IMR-90 (cell line): ENCODE data around the gene MED23. TPM values are rescaled to one million over a fixed set of nuclear protein-coding genes. Genes with fewer than 3 reads are reported as not detected.

Experiments
- ATAC-seq: fragments of 200-7000 bp; cut with Tn5 transposase; 2 replicates; pipeline ENCODE4 v1.9.1; 2020; ENCODE audit warnings: low read depth, mild to moderate bottlenecking, moderate library complexity
- BruUV-seq: library from RNA; stranded (reverse); fragments of 400-500 nt; replicated peaks from 2 replicates; lab custom pipeline; 2021; lab: Mats Ljungman, UMichigan
- CTCF ChIA-PET: fragments of 300-600 bp; formaldehyde crosslinking; extraction: SDS; loops from one replicate; lab custom pipeline; 2021; ENCODE audit warnings: antibody characterized with exemption; lab: Yijun Ruan, JAX
- POLR2A ChIA-PET: fragments of 300-600 bp; sonication (Branson Sonifier 250); formaldehyde crosslinking; loops from one replicate; lab custom pipeline; 2022; ENCODE audit warnings: antibody characterized with exemption; ENCODE audit not compliant: unreplicated experiment; lab: Charles Lee
- DNase-seq: peaks from one replicate; pipeline ENCODE4 v3.0.0; 2013
- H2AFZ ChIP-seq: replicated peaks from 2 replicates; pipeline ENCODE3; 2013; ENCODE audit warnings: low read length, mild to moderate bottlenecking; ENCODE audit not compliant: poor library complexity
- H2AK5ac ChIP-seq: 2 replicates; pipeline ENCODE4 v1.6.1; 2013; ENCODE audit warnings: low read depth, low read length, inconsistent platforms
- H2AK9ac ChIP-seq: replicated peaks from 2 replicates; pipeline ENCODE3; 2013; ENCODE audit warnings: mild to moderate bottlenecking, low read depth, low read length, moderate library complexity; ENCODE audit not compliant: poor library complexity
- H2BK120ac ChIP-seq: 2 replicates; pipeline ENCODE4 v1.6.1; 2013; ENCODE audit warnings: low read depth, low read length, inconsistent platforms
- H2BK15ac ChIP-seq: 3 replicates; pipeline ENCODE4 v1.6.1; 2013; ENCODE audit warnings: low read depth, low read length, inconsistent platforms
- H2BK20ac ChIP-seq: 2 replicates; pipeline ENCODE4 v1.6.1; 2013; ENCODE audit warnings: low read depth, mild to moderate bottlenecking, inconsistent platforms, low read length, moderate library complexity
- H2BK5ac ChIP-seq: 2 replicates; pipeline ENCODE4 v1.6.1; 2013; ENCODE audit warnings: mild to moderate bottlenecking, low read depth, low read length, inconsistent platforms; ENCODE audit not compliant: poor library complexity, severe bottlenecking
- H3K14ac ChIP-seq: replicated peaks from 2 replicates; pipeline ENCODE4 v1.6.1; 2013; ENCODE audit warnings: low read depth, low read length, inconsistent platforms
- H3K18ac ChIP-seq: 2 replicates; pipeline ENCODE4 v1.6.1; 2013; ENCODE audit warnings: low read depth, low read length, control low read depth
- H3K23ac ChIP-seq: 2 replicates; pipeline ENCODE4 v1.6.1; 2013; ENCODE audit warnings: low read depth, low read length, inconsistent platforms
- H3K27ac ChIP-seq: 2 replicates; pipeline ENCODE4 v1.5.1; 2013; ENCODE audit warnings: mild to moderate bottlenecking, control low read depth, low read length; ENCODE audit not compliant: insufficient read depth
- H3K27me3 ChIP-seq: 2 replicates; pipeline ENCODE4 v1.6.1; 2013; ENCODE audit warnings: low read length; ENCODE audit not compliant: control insufficient read depth, insufficient read depth
- H3K36me3 ChIP-seq: 2 replicates; pipeline ENCODE4 v1.6.1; 2013; ENCODE audit warnings: low read length, mixed read lengths; ENCODE audit not compliant: control insufficient read depth, insufficient read depth
- H3K4ac ChIP-seq: 2 replicates; pipeline ENCODE4 v1.6.1; 2013; ENCODE audit warnings: low read depth, low read length, inconsistent platforms
- H3K4me1 ChIP-seq: 2 replicates; pipeline ENCODE4 v1.6.1; 2013; ENCODE audit warnings: low read length, mixed read lengths; ENCODE audit not compliant: control insufficient read depth, insufficient read depth
- H3K4me2 ChIP-seq: 2 replicates; pipeline ENCODE4 v1.6.1; 2013; ENCODE audit warnings: low read depth, mild to moderate bottlenecking, control low read depth, low read length, moderate library complexity
- H3K4me3 ChIP-seq: 2 replicates; pipeline ENCODE4 v1.5.1; 2013; ENCODE audit warnings: low read depth, mild to moderate bottlenecking, control low read depth, low read length, moderate library complexity; ENCODE audit not compliant: insufficient read depth
- H3K56ac ChIP-seq: 2 replicates; pipeline ENCODE4 v1.6.1; 2013; ENCODE audit warnings: low read length, inconsistent platforms; ENCODE audit not compliant: insufficient read depth; ENCODE audit errors: extremely low read depth
- H3K79me1 ChIP-seq, 2 experiments: 2 replicates each; pipeline ENCODE4 v1.6.1; 2013; ENCODE audit warnings: low read length in 2 of 2, inconsistent platforms in 1 of 2, low read depth in 1 of 2
- H3K9ac ChIP-seq: 2 replicates; pipeline ENCODE4 v1.6.1; 2013; ENCODE audit warnings: low read depth, low read length, control low read depth
- H3K9me1 ChIP-seq: 2 replicates; pipeline ENCODE4 v1.6.1; 2013; ENCODE audit warnings: low read length, inconsistent platforms; ENCODE audit not compliant: insufficient read depth
- H3K9me3 ChIP-seq: 2 replicates; pipeline ENCODE4 v1.6.1; 2013; ENCODE audit warnings: low read length; ENCODE audit not compliant: control insufficient read depth, insufficient read depth
- H4K20me1 ChIP-seq: 2 replicates; pipeline ENCODE4 v1.6.1; 2013; ENCODE audit warnings: low read length, inconsistent platforms; ENCODE audit not compliant: insufficient read depth
- H4K5ac ChIP-seq: 2 replicates; pipeline ENCODE4 v1.6.1; 2013; ENCODE audit warnings: mild to moderate bottlenecking, low read depth, low read length, control low read depth
- H4K8ac ChIP-seq, 2 experiments: 2 replicates each; pipeline ENCODE4 v1.6.1; 2013; ENCODE audit warnings: low read depth in 2 of 2, low read length in 2 of 2, control low read depth in 1 of 2, inconsistent platforms in 1 of 2
- H4K91ac ChIP-seq: 2 replicates; pipeline ENCODE4 v1.6.1; 2013; ENCODE audit warnings: low read depth, low read length, inconsistent platforms; ENCODE audit not compliant: insufficient read depth
- NFE2L2 ChIP-seq: fragments of 150-350 bp; IDR thresholded peaks from 2 replicates; pipeline ENCODE4 v1.6.1; 2016; ENCODE audit warnings: low read depth, mild to moderate bottlenecking, low read length
- USF2 ChIP-seq: fragments of 150-350 bp; IDR thresholded peaks from 2 replicates; pipeline ENCODE4 v1.6.1; 2017; ENCODE audit warnings: mild to moderate bottlenecking, antibody characterized with exemption, low read length, low read depth
- WGBS, 2 experiments: methylation state at CpG; one replicate each; pipeline versions ENCODE4 v1.1.5 to v1.1.7; 2013; ENCODE audit warnings: missing lambda C conversion rate in 2 of 2; ENCODE audit not compliant: insufficient read length in 1 of 2; ENCODE audit errors: extremely low coverage in 2 of 2; 5-methylcytosine and 5-hydroxymethylcytosine counted together
- dilution Hi-C: fragments of 300-500 bp; cut with HindIII; formaldehyde crosslinking; loops from one replicate; pipeline ENCODE4 v1.14.3; 2018; ENCODE audit warnings: low sequenced_read_pairs; ENCODE audit not compliant: unreplicated experiment
- in situ Hi-C: fragments of 300-500 bp; cut with MboI; formaldehyde crosslinking; loops from 3 replicates; pipeline ENCODE4 v1.14.3; 2019; ENCODE audit warnings: low sequenced_read_pairs, inconsistent platforms, mixed read lengths
- intact Hi-C: fragments of 100-400 bp; cut with micrococcal nuclease; formaldehyde crosslinking; loops from 2 replicates; pipeline ENCODE4 v1.10.0; 2022
- polyA plus RNA-seq, 3 experiments: library from polyadenylated mRNA; depleted of rRNA; stranded (reverse); fragments of >200 nt; gene quantifications; 2 replicates each; pipeline ENCODE4 v1.2.3, GENCODE V29; 2012; ENCODE audit warnings: low replicate concordance in 1 of 3
- total RNA-seq: library from RNA; depleted of rRNA; stranded (reverse); fragments of >200 nt; gene quantifications from 2 replicates; pipeline ENCODE4 v1.2.3, GENCODE V29; 2012

The MED23 gene
- total and polyA plus RNA-seq, 2 of the 4 experiments (the other 2 are of a cell fraction): 16.0 to 40.7 TPM

DNA sequence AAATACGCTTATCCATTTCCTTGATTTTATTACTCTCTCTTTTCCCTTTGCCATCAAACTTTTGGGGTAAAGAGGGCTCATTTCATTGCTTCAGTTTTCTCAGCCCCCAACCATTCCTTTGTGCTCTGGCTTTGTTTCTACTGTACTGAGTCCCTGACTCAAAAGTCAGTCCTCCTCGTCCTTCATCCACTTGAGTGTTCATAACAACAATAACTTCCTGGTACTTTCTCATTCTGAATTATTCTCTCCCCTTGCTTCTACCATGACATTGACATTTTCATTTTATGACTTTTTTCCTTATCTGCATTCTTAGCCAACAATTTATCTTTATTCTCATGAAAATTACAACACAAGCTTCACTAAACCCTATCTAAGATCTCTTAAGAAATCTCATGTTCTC lies 10.0 kb upstream of the MED23 start:
- Histone ChIP-seq H3K14ac (no peak overlapping the region), H3K4me2 (no peak overlapping the region), H2BK5ac (no peak overlapping the region), H3K4ac (no peak overlapping the region), H3K56ac (no peak overlapping the region), H3K27me3 (no peaks in the 10 kb centered on the region; the same call in 1 of the 2 replicates), H3K18ac (no peak overlapping the region), H3K9me3 (no peaks in the 10 kb centered on the region), H4K20me1 (no peaks in the 10 kb centered on the region), H2AK9ac (no peak overlapping the region), H3K27ac (no peak overlapping the region), H3K9me1 (no peaks in the 10 kb centered on the region), H2BK20ac (no peak overlapping the region), H3K23ac (no peak overlapping the region), H3K4me1 (peaks cover 3% of the 10 kb centered on the region; the same call in 1 of the 2 replicates), H3K9ac (no peak overlapping the region), H2AFZ (no peak overlapping the region), H2BK15ac (no peak overlapping the region), H2AK5ac (no peak overlapping the region), H2BK120ac (no peak overlapping the region), H4K5ac (no peak overlapping the region), H3K79me1 (no peaks in the 10 kb centered on the region), H4K8ac (no peak overlapping the region), H3K36me3 (no peaks in the 10 kb centered on the region), H4K91ac (no peak overlapping the region), H3K4me3 (no peak overlapping the region)
- DNase-seq: no peak
- intact Hi-C loops (no loop called here), in situ Hi-C loops (no loop called here), dilution Hi-C loops (no loop called here)
- TF ChIP-seq NFE2L2: no peak
- no peak for TF ChIP-seq USF2
- BruUV-seq: no TSS peak
- 100% methylated on average over 1 of the region's 2 CpGs; no CpG with 5 or more reads in 1 of the 2 experiments for WGBS, 2 experiments
- no peak for ATAC-seq
- CTCF ChIA-PET: interaction anchor here (2.4 kb wide), 1 partner anchor 10 kb away, joined by 18 read pairs; the partner anchor contains the start of gene MED23
- POLR2A ChIA-PET: no interaction called here
